HG03342 (cell line): ENCODE results near the gene TNF.

Experiments used
- ATAC-seq: cut with Tn5 transposase; IDR thresholded peaks from one replicate; pipeline ENCODE4 v1.9.1; 2021; ENCODE audit warnings: mild to moderate bottlenecking, moderate library complexity; ENCODE audit not compliant: unreplicated experiment

TNF gene

GRCh38 chr6:31575335-31575901 lies at the start of gene TNF:
TNF (plus strand) TSS chr6:31575565; CDS start chr6:31575742, 177 bp downstream.
- ATAC-seq, result no peak

- no peak for ATAC-seq
Measured at GRCh38 chr6:31525932-31526591, 49.3 kb upstream of the TNF start.

GRCh38 chr6:31528307-31528777 lies 47.0 kb upstream of the TNF start:
- no peak for ATAC-seq

- no peak for ATAC-seq
Measured at GRCh38 chr6:31528821-31529328, 46.5 kb upstream of the TNF start, which contains the start of gene MCCD1. MCCD1 (plus strand) TSS chr6:31528962; CDS start chr6:31529015, 53 bp downstream.

GRCh38 chr6:31529329-31530150 lies 45.8 kb upstream of the TNF start:
- ATAC-seq, result no peak

- ATAC-seq, result no peak
Measured at GRCh38 chr6:31530659-31531058, 44.7 kb upstream of the TNF start.

GRCh38 chr6:31531162-31531561 lies 44.2 kb upstream of the TNF start:
- no peak for ATAC-seq

GRCh38 chr6:31531771-31532643 lies 43.4 kb upstream of the TNF start:
- no peak for ATAC-seq

GRCh38 chr6:31532644-31533454 lies 42.5 kb upstream of the TNF start:
- ATAC-seq, result no peak

- ATAC-seq, result no peak
Measured at GRCh38 chr6:31533455-31533841, 41.9 kb upstream of the TNF start.

- ATAC-seq, result no peak
Measured at GRCh38 chr6:31534011-31534410, 41.4 kb upstream of the TNF start.

GRCh38 chr6:31534521-31535040 lies 40.8 kb upstream of the TNF start:
- no peak for ATAC-seq

GRCh38 chr6:31535538-31536324 lies 39.6 kb upstream of the TNF start:
- ATAC-seq, result no peak

GRCh38 chr6:31538805-31539400 lies 36.5 kb upstream of the TNF start:
- no peak for ATAC-seq

GRCh38 chr6:31540640-31541039 lies 34.7 kb upstream of the TNF start:
- ATAC-seq, result no peak

- no peak for ATAC-seq
Measured at GRCh38 chr6:31541059-31541657, 34.2 kb upstream of the TNF start.

- peak; percentile 67 for ATAC-seq
Measured at GRCh38 chr6:31541658-31542521, 33.5 kb upstream of the TNF start, which contains the start of gene DDX39B. DDX39B (minus strand) TSS chr6:31542003; CDS start chr6:31540532, 1,471 bp downstream.
